ENCODE results near the gene CRACR2B. TPM values are rescaled to one million over a fixed set of nuclear protein-coding genes. Genes with fewer than 3 reads are reported as not detected.

Gene CRACR2B
- total RNA-seq, 1 experiment from 2014 or later: 132 TPM

DNA sequence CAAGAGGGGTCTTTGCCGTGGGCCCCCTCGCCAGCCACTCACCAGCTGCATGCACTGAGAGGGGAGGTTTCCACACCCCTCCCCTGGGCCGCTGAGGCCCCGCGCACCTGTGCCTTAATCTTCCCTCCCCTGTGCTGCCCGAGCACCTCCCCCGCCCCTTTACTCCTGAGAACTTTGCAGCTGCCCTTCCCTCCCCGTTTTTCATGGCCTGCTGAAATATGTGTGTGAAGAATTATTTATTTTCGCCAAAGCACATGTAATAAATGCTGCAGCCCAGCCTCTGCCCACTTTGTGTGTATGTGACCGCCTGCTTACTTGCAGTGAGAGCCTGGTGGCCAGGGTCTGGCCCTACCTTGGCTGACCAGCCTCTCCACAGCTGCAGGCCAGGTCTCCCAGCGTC lies 2.8 kb upstream of the CRACR2B start:
- H3K9me3 ChIP-seq (ENCODE audit: control insufficient read depth, insufficient read depth, low read depth, low read length): no peaks in the 10 kb centered on the region
- intact Hi-C loops (cut with micrococcal nuclease; ENCODE audit: unreplicated experiment) (no loop called here), in situ Hi-C loops (cut with HindIII; ENCODE audit: low pct_unique_long_range_greater_than_20kb, low sequenced_read_pairs) (no loop called here)
- H3K4me3 ChIP-seq (ENCODE audit: low read depth in 2 of 2, low read length in 2 of 2): no peak overlapping the region
- no peaks in the 10 kb centered on the region for H3K27me3 ChIP-seq (ENCODE audit: control insufficient read depth, insufficient read depth, low read length)
- no peak for TF ChIP-seq TCF7L2 (IDR thresholded peaks at IDR 0.05; ENCODE audit: low read depth, low read length)
- TF ChIP-seq CTCF (IDR thresholded peaks at IDR 0.05): no peak
- TF ChIP-seq, protein P1, sequence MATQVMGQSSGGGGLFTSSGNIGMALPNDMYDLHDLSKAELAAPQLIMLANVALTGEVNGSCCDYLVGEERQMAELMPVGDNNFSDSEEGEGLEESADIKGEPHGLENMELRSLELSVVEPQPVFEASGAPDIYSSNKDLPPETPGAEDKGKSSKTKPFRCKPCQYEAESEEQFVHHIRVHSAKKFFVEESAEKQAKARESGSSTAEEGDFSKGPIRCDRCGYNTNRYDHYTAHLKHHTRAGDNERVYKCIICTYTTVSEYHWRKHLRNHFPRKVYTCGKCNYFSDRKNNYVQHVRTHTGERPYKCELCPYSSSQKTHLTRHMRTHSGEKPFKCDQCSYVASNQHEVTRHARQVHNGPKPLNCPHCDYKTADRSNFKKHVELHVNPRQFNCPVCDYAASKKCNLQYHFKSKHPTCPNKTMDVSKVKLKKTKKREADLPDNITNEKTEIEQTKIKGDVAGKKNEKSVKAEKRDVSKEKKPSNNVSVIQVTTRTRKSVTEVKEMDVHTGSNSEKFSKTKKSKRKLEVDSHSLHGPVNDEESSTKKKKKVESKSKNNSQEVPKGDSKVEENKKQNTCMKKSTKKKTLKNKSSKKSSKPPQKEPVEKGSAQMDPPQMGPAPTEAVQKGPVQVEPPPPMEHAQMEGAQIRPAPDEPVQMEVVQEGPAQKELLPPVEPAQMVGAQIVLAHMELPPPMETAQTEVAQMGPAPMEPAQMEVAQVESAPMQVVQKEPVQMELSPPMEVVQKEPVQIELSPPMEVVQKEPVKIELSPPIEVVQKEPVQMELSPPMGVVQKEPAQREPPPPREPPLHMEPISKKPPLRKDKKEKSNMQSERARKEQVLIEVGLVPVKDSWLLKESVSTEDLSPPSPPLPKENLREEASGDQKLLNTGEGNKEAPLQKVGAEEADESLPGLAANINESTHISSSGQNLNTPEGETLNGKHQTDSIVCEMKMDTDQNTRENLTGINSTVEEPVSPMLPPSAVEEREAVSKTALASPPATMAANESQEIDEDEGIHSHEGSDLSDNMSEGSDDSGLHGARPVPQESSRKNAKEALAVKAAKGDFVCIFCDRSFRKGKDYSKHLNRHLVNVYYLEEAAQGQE (IDR thresholded peaks at IDR 0.05; ENCODE audit: insufficient read depth in 1 of 2, low read depth in 2 of 2, low read length in 1 of 2): no peak
- TF ChIP-seq SIN3A (IDR thresholded peaks at IDR 0.05; ENCODE audit: borderline replicate concordance, insufficient read depth, low read depth, low read length): no peak
- TF ChIP-seq POLR2AphosphoS5 (IDR thresholded peaks at IDR 0.05; ENCODE audit: low read depth, low read length): no peak; the same call in 1 of the 2 replicates
- no peak overlapping the region for H3K27ac ChIP-seq (ENCODE audit: low read length)
- no peak for DNase-seq (ENCODE audit: low read depth, low spot score)
- ATAC-seq: no peak
- 0 out of 2 replicates have a peak, but pooled peaks cover 2% of the 10 kb centered on the region for H3K36me3 ChIP-seq (ENCODE audit: control insufficient read depth, insufficient read depth, low read length)
- ChIA-PET CTCF (no interaction called here), POLR2A (no interaction called here)
- H3K4me1 ChIP-seq (ENCODE audit: control insufficient read depth, insufficient read depth, low read length): peaks cover 73% of the 10 kb centered on the region
- BruUV-seq (replicated peaks): no TSS peak

DNA sequence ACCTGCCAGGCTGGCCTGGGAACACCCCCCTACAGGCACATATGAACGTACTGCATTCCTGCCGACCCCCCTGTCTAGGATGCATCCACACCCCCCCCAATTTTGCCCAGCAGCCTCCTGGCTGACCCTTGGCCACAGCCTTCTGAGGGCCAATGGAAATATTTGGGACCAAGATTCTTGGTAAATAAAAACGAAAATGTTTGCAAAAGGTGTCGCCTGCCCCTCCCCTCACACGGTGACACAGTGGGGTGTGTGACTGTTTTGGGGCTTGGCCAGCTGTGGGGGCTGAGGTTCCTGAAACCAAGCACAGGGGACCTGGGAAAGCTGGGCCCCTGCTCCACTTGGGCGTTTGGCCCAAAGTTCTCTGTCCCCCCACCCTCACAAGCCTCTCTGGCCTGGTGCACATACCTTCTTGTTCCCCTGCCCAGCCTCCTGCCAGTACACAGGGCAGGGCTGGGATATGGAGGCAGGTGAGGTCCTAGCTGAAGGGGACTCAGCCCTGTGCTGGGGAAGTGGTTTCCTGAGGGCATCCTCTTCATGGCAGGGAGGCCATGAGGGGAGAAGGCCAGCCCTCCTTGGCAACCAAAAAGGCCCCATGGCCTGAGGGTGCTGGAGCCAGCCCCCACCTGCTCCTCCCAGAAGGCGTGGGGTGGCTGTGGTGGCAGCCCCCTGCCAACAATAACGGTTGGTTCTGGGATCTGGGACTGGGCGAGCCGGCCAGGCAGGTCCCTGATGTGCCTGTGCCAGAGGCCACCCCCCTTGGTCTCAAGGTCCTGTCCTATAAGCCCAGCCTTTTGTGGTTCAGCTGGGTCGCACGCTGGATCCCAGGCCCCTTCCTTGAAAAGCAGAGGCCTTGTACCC lies 2.1 kb upstream of the CRACR2B start:
- Histone ChIP-seq H3K27ac (ENCODE audit: low read length) (peak overlapping the region; percentile 90), H3K4me1 (ENCODE audit: control insufficient read depth, insufficient read depth, low read length) (peaks cover 71% of the 10 kb centered on the region), H3K36me3 (ENCODE audit: control insufficient read depth, insufficient read depth, low read length) (0 out of 2 replicates have a peak, but pooled peaks cover 2% of the 10 kb centered on the region), H3K27me3 (ENCODE audit: control insufficient read depth, insufficient read depth, low read length) (no peaks in the 10 kb centered on the region), H3K9me3 (ENCODE audit: control insufficient read depth, insufficient read depth, low read depth, low read length) (no peaks in the 10 kb centered on the region), H3K4me3 (ENCODE audit: low read depth in 2 of 2, low read length in 2 of 2) (no peak overlapping the region)
- CTCF ChIA-PET: interaction anchor here (0.6 to 1.1 kb wide), 3 partner anchors 10 to 22 kb away, joined by 3 to 8 read pairs (median 5); no protein-coding TSS in a partner anchor
- TF ChIP-seq SIN3A (IDR thresholded peaks at IDR 0.05; ENCODE audit: borderline replicate concordance, insufficient read depth, low read depth, low read length) (no peak), POLR2AphosphoS5 (IDR thresholded peaks at IDR 0.05; ENCODE audit: low read depth, low read length) (peak; percentile 54)
- no TSS peak for BruUV-seq (replicated peaks)
- DNase-seq (ENCODE audit: low read depth, low spot score): no peak
- in situ Hi-C loops (cut with HindIII; ENCODE audit: low pct_unique_long_range_greater_than_20kb, low sequenced_read_pairs) (no loop called here), intact Hi-C loops (cut with micrococcal nuclease; ENCODE audit: unreplicated experiment) (no loop called here)
- ATAC-seq: no peak
- POLR2A ChIA-PET: interaction anchor here (0.5 kb wide), 1 partner anchor 261 kb away, joined by 3 read pairs; no protein-coding TSS in a partner anchor

Data from Panc1 (cell line).